Heart left ventricle (tissue), 16 donors: ENCODE data around the gene ST3GAL5. TPM values are rescaled to one million over a fixed set of nuclear protein-coding genes. Genes with fewer than 3 reads are reported as not detected.

Experiments used
- ATAC-seq, 4 donors: fragments of 200-7000 bp; cut with Tn5 transposase; one replicate each; pipeline ENCODE4 v1.9.1; 2020 to 2022; ENCODE audit warnings: moderate library complexity in 4 of 4, mild to moderate bottlenecking in 3 of 4, moderate number of reproducible peaks in 1 of 4
- DNase-seq, 5 donors: peaks; one replicate each; pipeline ENCODE4 v3.0.0-alpha.2; 2020
- H3K27ac ChIP-seq, 12 donors: fragments of 200-600 bp; sonication (generic) in 4 of 12; one replicate each; pipeline versions ENCODE4 v1.5.0 to v1.8.0; 2016 to 2022; ENCODE audit warnings: mild to moderate bottlenecking in 2 of 12
- H3K27me3 ChIP-seq, 9 donors: fragments of 200-600 bp; sonication (generic) in 2 of 9; one replicate each; pipeline versions ENCODE4 v1.5.1 to v1.8.0; 2016 to 2022; ENCODE audit warnings: mild to moderate bottlenecking in 3 of 9
- H3K36me3 ChIP-seq, 9 donors: fragments of 200-600 bp; sonication (generic) in 2 of 9; one replicate each; pipeline versions ENCODE4 v1.5.0 to v1.8.0; 2018 to 2022; ENCODE audit warnings: mild to moderate bottlenecking in 2 of 9
- H3K4me1 ChIP-seq, 12 donors: fragments of 200-600 bp; sonication (generic) in 4 of 12; one replicate each; pipeline versions ENCODE4 v1.5.0 to v1.8.0; 2016 to 2022; ENCODE audit warnings: mild to moderate bottlenecking in 3 of 12
- H3K4me3 ChIP-seq, 12 donors: fragments of 200-600 bp; sonication (generic) in 4 of 12; one replicate each; pipeline versions ENCODE4 v1.5.0 to v1.8.0; 2017 to 2022; ENCODE audit warnings: mild to moderate bottlenecking in 9 of 12, moderate library complexity in 4 of 12
- H3K9me3 ChIP-seq, 12 donors: fragments of 200-600 bp; sonication (generic) in 4 of 12; one replicate each; pipeline versions ENCODE4 v1.5.0 to v1.8.0; 2016 to 2022; ENCODE audit warnings: mild to moderate bottlenecking in 1 of 12
- CTCF ChIP-seq, 12 donors: fragments of 200-600 bp; sonication (generic) in 4 of 12; IDR thresholded peaks; one replicate each; pipeline versions ENCODE4 v1.5.0 to v1.8.0; 2018 to 2022; ENCODE audit warnings: antibody characterized with exemption in 12 of 12, mild to moderate bottlenecking in 5 of 12
- POLR2A ChIP-seq, 2 donors: fragments of 450-650 bp; IDR thresholded peaks; one replicate each; pipeline ENCODE4 v1.6.1; 2017; ENCODE audit warnings: antibody characterized with exemption in 2 of 2, mild to moderate bottlenecking in 2 of 2, moderate library complexity in 2 of 2
- WGBS, 4 donors: extraction: QIAGEN DNeasy Blood & Tissue Kit in 2 of 4; methylation state at CpG; one replicate each; pipeline versions ENCODE4 v1.1.5 to v1.1.7; 2013 to 2018; 5-methylcytosine and 5-hydroxymethylcytosine counted together
- intact Hi-C, 10 donors: fragments of 100-400 bp; cut with DNase I; formaldehyde crosslinking; loops; one replicate each; pipeline versions ENCODE4 v1.11.1 to v1.14.2; 2022
- polyA plus RNA-seq, 2 donors: library from polyadenylated mRNA; stranded (reverse); fragments of 200-250 nt; gene quantifications; one replicate each; pipeline ENCODE4 v1.2.3, GENCODE V29; 2013
- total RNA-seq, 9 donors: library from RNA; depleted of rRNA in 2 of 9; stranded (reverse); fragments of >200 nt in 2 of 9; fragmentation: NEBNext Ultra II Directional in 3 of 9; extraction: Animal tissue kit (Norgen Biotek cat#: 25700) in 3 of 9; gene quantifications; one replicate each; pipeline versions ENCODE4 v1.1.0 to v1.2.4, GENCODE V29; 2016 to 2023
- donor health status: ischemic (EF 13 %, LVEDD 7.1; RV severe dilation, severe dysfunction).
- donor health status: healthy with polysubstance abuse.
- donor health status: DM: no; HTN: yes; CAD: no.
- donor health status: DM: no; HTN: no; CAD: no.
- donor health status: ischemic (EF 25% LVEDD 6.9; RV normal size, moderate dysfunction).
- donor health status: ischemic (EF 25% LVEDD 5.7; RV mildly dilated, moderate dysfunction).
- donor health status: healthy.
- donor health status: DM: yes; HTN: yes; CAD: no.
- donor health status: ischemic (EF 35%, LVEDD 5.7; RV mildly dilated, moderate dysfunction).
- donor health status: nonischemic (EF 11% LVEDD 7.7; RV severe dilation, severe dysfunction).
- donor health status: DM: yes; HTN: yes; CAD: no.
- donor health status: PGD.
- donor health status: ischemic (EF 29% LVEDD 5.4; RV normal size, mild dysfunction).
- donor health status: nonischemic (EF 23%, LVEDD 6.1; RV moderate dilation, normal function).

ST3GAL5 gene
- total and polyA plus RNA-seq, 11 donors: 2.0 to 21.1 (median 4.0) TPM

GRCh38 chr2:85907671-85908157 is 18.9 kb upstream of the ST3GAL5 start:
- Histone ChIP-seq H3K9me3 (no peaks in the 10 kb centered on the region), H3K4me3 (no peak overlapping the region), H3K4me1 (peaks cover 0 to 18% (median 2%) of the 10 kb centered on the region in 12 donors), H3K27me3 (no peaks in the 10 kb centered on the region), H3K27ac (no peak overlapping the region), H3K36me3 (no peaks in the 10 kb centered on the region)
- TF ChIP-seq CTCF (IDR thresholded peaks at IDR 0.05): no peak
- intact Hi-C loops: no loop called here
- no peak for ATAC-seq
- WGBS, 4 donors: 71 to 83% (median 75%) methylated on average over 9 of the region's 9 CpGs
- no peak for DNase-seq

GRCh38 chr2:85906748-85907147 is 18.0 kb upstream of the ST3GAL5 start:
- TF ChIP-seq CTCF (IDR thresholded peaks at IDR 0.05) (no peak), POLR2A (IDR thresholded peaks at IDR 0.05) (no peak)
- intact Hi-C loops: no loop called here
- ATAC-seq (no peak), DNase-seq (no peak)
- no peaks in the 10 kb centered on the region for H3K27me3 ChIP-seq
- no peaks in the 10 kb centered on the region for H3K36me3 ChIP-seq
- H3K4me1 ChIP-seq: peaks cover 0 to 18% (median 2%) of the 10 kb centered on the region in 12 donors
- no peak overlapping the region for H3K4me3 ChIP-seq
- no peak overlapping the region for H3K27ac ChIP-seq
- 77 to 95% (median 94%) methylated on average over 3 of the region's 3 CpGs for WGBS, 4 donors
- no peaks in the 10 kb centered on the region for H3K9me3 ChIP-seq

- H3K27ac ChIP-seq: peak overlapping the region in 2 of 12 donors; percentile 14 to 45
- H3K9me3 ChIP-seq: no peaks in the 10 kb centered on the region
- no peak for DNase-seq
- H3K4me3 ChIP-seq: no peak overlapping the region
- 43 to 100% (median 89%) methylated on average over 1 of the region's 1 CpG for WGBS, 4 donors
- TF ChIP-seq CTCF (IDR thresholded peaks at IDR 0.05) (no peak), POLR2A (IDR thresholded peaks at IDR 0.05) (no peak)
- intact Hi-C loops: no loop called here
- no peaks in the 10 kb centered on the region for H3K36me3 ChIP-seq
- peak in 1 of 4 donors; percentile 10 for ATAC-seq
- no peaks in the 10 kb centered on the region for H3K27me3 ChIP-seq
- peaks cover 0 to 13% (median 2%) of the 10 kb centered on the region in 12 donors for H3K4me1 ChIP-seq
Measured at GRCh38 chr2:85905891-85906290, 17.1 kb upstream of the ST3GAL5 start.

GRCh38 chr2:85905187-85905666 is 16.4 kb upstream of the ST3GAL5 start:
- TF ChIP-seq POLR2A (IDR thresholded peaks at IDR 0.05) (no peak), CTCF (IDR thresholded peaks at IDR 0.05) (no peak)
- intact Hi-C loops: no loop called here
- no peaks in the 10 kb centered on the region for H3K27me3 ChIP-seq
- DNase-seq (no peak), ATAC-seq (peak; percentile 13 to 51 (median 30))
- no peak overlapping the region for H3K4me3 ChIP-seq
- H3K4me1 ChIP-seq: peaks cover 0 to 13% (median 0%) of the 10 kb centered on the region in 12 donors
- H3K9me3 ChIP-seq: no peaks in the 10 kb centered on the region
- no peaks in the 10 kb centered on the region for H3K36me3 ChIP-seq
- WGBS, 4 donors: 69 to 79% (median 76%) methylated on average over 4 of the region's 4 CpGs
- H3K27ac ChIP-seq: peak overlapping the region in 3 of 12 donors; percentile 14 to 45 (median 25)
